GM23248 (cell line): ENCODE results near the gene PRKCA. TPM values are rescaled to one million over a fixed set of nuclear protein-coding genes. Genes with fewer than 3 reads are reported as not detected.

Experiments used
- DNase-seq: peaks from one replicate; pipeline ENCODE4 v3.0.0-alpha.2; 2015
- H2AFZ ChIP-seq: fragments of 200-600 bp; sonication (generic); 2 replicates; pipeline ENCODE4 v1.6.1; 2016; ENCODE audit warnings: antibody characterized with exemption
- H3F3A ChIP-seq: fragments of 200-600 bp; sonication (generic); 2 replicates; pipeline ENCODE4 v1.6.1; 2016; ENCODE audit warnings: mild to moderate bottlenecking, antibody characterized with exemption, mixed run types; ENCODE audit not compliant: insufficient read depth
- H3K27ac ChIP-seq: fragments of 200-600 bp; sonication (generic); 2 replicates; pipeline ENCODE4 v1.5.1; 2016; ENCODE audit warnings: mild to moderate bottlenecking
- H3K27me3 ChIP-seq: fragments of 200-600 bp; sonication (generic); replicated peaks from 2 replicates; pipeline ENCODE4 v1.6.1; 2016; ENCODE audit warnings: mild to moderate bottlenecking; ENCODE audit not compliant: insufficient read depth
- H3K36me3 ChIP-seq: fragments of 200-600 bp; sonication (generic); 2 replicates; pipeline ENCODE4 v1.6.1; 2016; ENCODE audit warnings: low read depth, mild to moderate bottlenecking
- H3K4me1 ChIP-seq: fragments of 200-600 bp; sonication (generic); 2 replicates; pipeline ENCODE4 v1.6.1; 2016; ENCODE audit warnings: mild to moderate bottlenecking; ENCODE audit not compliant: insufficient read depth
- H3K4me2 ChIP-seq: fragments of 200-600 bp; sonication (generic); one replicate; pipeline ENCODE4 v1.6.1; 2016; ENCODE audit warnings: mild to moderate bottlenecking; ENCODE audit not compliant: unreplicated experiment
- H3K4me3 ChIP-seq: fragments of 200-600 bp; sonication (generic); 2 replicates; pipeline ENCODE4 v1.5.1; 2016; ENCODE audit warnings: mild to moderate bottlenecking
- H3K79me2 ChIP-seq: fragments of 200-600 bp; sonication (generic); 2 replicates; pipeline ENCODE4 v1.6.1; 2016; ENCODE audit warnings: mild to moderate bottlenecking; ENCODE audit not compliant: insufficient read depth
- H3K9ac ChIP-seq: fragments of 200-600 bp; sonication (generic); 2 replicates; pipeline ENCODE4 v1.6.1; 2016; ENCODE audit warnings: mild to moderate bottlenecking
- H3K9me2 ChIP-seq: fragments of 200-600 bp; sonication (generic); 2 replicates; pipeline ENCODE4 v1.6.1; 2016; ENCODE audit warnings: mixed run types, mild to moderate bottlenecking, moderate library complexity; ENCODE audit not compliant: insufficient read depth
- H3K9me3 ChIP-seq: fragments of 200-600 bp; sonication (generic); one replicate; pipeline ENCODE4 v1.6.1; 2017; ENCODE audit warnings: low read depth
- H4K20me1 ChIP-seq: fragments of 200-600 bp; sonication (generic); 2 replicates; pipeline ENCODE4 v1.6.0; 2016; ENCODE audit not compliant: insufficient read depth
- EZH2 ChIP-seq: fragments of 200-600 bp; sonication (generic); IDR thresholded peaks from 2 replicates; pipeline ENCODE4 v1.6.1; 2018; ENCODE audit warnings: antibody characterized with exemption, mild to moderate bottlenecking; ENCODE audit not compliant: insufficient read depth, poor library complexity, severe bottlenecking
- EZH2phosphoT487 ChIP-seq: fragments of 200-600 bp; sonication (generic); IDR thresholded peaks from 2 replicates; pipeline ENCODE4 v1.6.1; 2018; ENCODE audit warnings: antibody characterized with exemption, moderate library complexity, mild to moderate bottlenecking, low read depth; ENCODE audit not compliant: insufficient read depth
- WGBS, 2 experiments: methylation state at CpG; one replicate each; pipeline ENCODE4 v1.1.6; 2015 to 2017; ENCODE audit warnings: low lambda C conversion rate in 2 of 2, low coverage in 1 of 2; ENCODE audit errors: missing lambda C conversion rate in 2 of 2; 5-methylcytosine and 5-hydroxymethylcytosine counted together
- in situ Hi-C: fragments of 300-500 bp; cut with MboI; formaldehyde crosslinking; loops from 2 replicates; pipeline ENCODE4 v1.15.0; 2020
- polyA plus RNA-seq: library from polyadenylated mRNA; unstranded; fragments of >200 nt; fragmentation: Nextera tagmentation; extraction: Ambion mirVana; gene quantifications from 2 replicates; pipeline ENCODE4 v1.2.1, GENCODE V29; 2016
- total RNA-seq: library from RNA; depleted of rRNA; stranded (reverse); fragments of >200 nt; shearing (Covaris generic); gene quantifications from 2 replicates; pipeline ENCODE4 v1.2.3, GENCODE V29; 2014

The PRKCA gene
- total and polyA plus RNA-seq, 2 experiments from 2014 or later = 17.3 to 28.5 TPM

GRCh38 chr17:66835476-66835875, 533.1 kb downstream of the PRKCA start:
- H3K9me3 ChIP-seq = no peaks in the 10 kb centered on the region
- H3K27me3 ChIP-seq = peaks cover 61% of the 10 kb centered on the region
- H3K27ac ChIP-seq = no peak overlapping the region
- 30 to 32% methylated on average over 16 of the region's 16 CpGs for WGBS, 2 experiments
- H3F3A ChIP-seq = no peaks in the 10 kb centered on the region
- no peaks in the 10 kb centered on the region for H3K36me3 ChIP-seq
- H4K20me1 ChIP-seq = no peaks in the 10 kb centered on the region
- in situ Hi-C loops = no loop called here
- no peak overlapping the region for H3K4me3 ChIP-seq
- TF ChIP-seq EZH2phosphoT487 = no peak
- no peak for TF ChIP-seq EZH2
- H3K79me2 ChIP-seq = no peaks in the 10 kb centered on the region
- no peak overlapping the region for H3K9ac ChIP-seq
- no peak overlapping the region for H2AFZ ChIP-seq
- no peaks in the 10 kb centered on the region for H3K9me2 ChIP-seq
- no peak for DNase-seq
- H3K4me1 ChIP-seq = no peaks in the 10 kb centered on the region
- H3K4me2 ChIP-seq = no peak overlapping the region

- H3K9ac ChIP-seq = no peak overlapping the region
- H3K9me2 ChIP-seq = no peaks in the 10 kb centered on the region
- no peaks in the 10 kb centered on the region for H3K9me3 ChIP-seq
- no peak for DNase-seq
- no peaks in the 10 kb centered on the region for H3K4me1 ChIP-seq
- TF ChIP-seq EZH2phosphoT487 (no peak), EZH2 (no peak)
- H3K27ac ChIP-seq = no peak overlapping the region
- in situ Hi-C loops = no loop called here
- H3K79me2 ChIP-seq = no peaks in the 10 kb centered on the region
- peaks cover 64% of the 10 kb centered on the region for H3K27me3 ChIP-seq
- no peaks in the 10 kb centered on the region for H4K20me1 ChIP-seq
- H2AFZ ChIP-seq = no peak overlapping the region
- H3K36me3 ChIP-seq = no peaks in the 10 kb centered on the region
- no peak overlapping the region for H3K4me2 ChIP-seq
- WGBS, 2 experiments = 58 to 65% methylated on average over 11 of the region's 11 CpGs
- no peaks in the 10 kb centered on the region for H3F3A ChIP-seq
- no peak overlapping the region for H3K4me3 ChIP-seq
Observed at GRCh38 chr17:66836063-66837005, 533.9 kb downstream of the PRKCA start.

- in situ Hi-C loops = no loop called here
- WGBS, 2 experiments = 27 to 48% methylated on average over 1 of the region's 1 CpG
- H3K4me1 ChIP-seq = no peaks in the 10 kb centered on the region
Observed at GRCh38 chr17:66837226-66837625, 534.8 kb downstream of the PRKCA start.

GRCh38 chr17:66837885-66838665, 535.7 kb downstream of the PRKCA start:
- WGBS, 2 experiments = 56 to 62% methylated on average over 11 of the region's 11 CpGs
- Histone ChIP-seq H3K9ac (no peak overlapping the region), H3F3A (no peaks in the 10 kb centered on the region), H3K9me2 (no peaks in the 10 kb centered on the region), H3K4me3 (no peak overlapping the region), H3K36me3 (no peaks in the 10 kb centered on the region), H2AFZ (no peak overlapping the region), H3K4me1 (no peaks in the 10 kb centered on the region), H3K27ac (no peak overlapping the region), H3K4me2 (no peak overlapping the region), H3K79me2 (no peaks in the 10 kb centered on the region), H3K9me3 (no peaks in the 10 kb centered on the region), H4K20me1 (no peaks in the 10 kb centered on the region), H3K27me3 (peaks cover 51% of the 10 kb centered on the region)
- no peak for DNase-seq
- in situ Hi-C loops = no loop called here
- TF ChIP-seq EZH2 = no peak
- no peak for TF ChIP-seq EZH2phosphoT487

More at GRCh38 chr17:66837226-66837625, 534.8 kb downstream of the PRKCA start:
- H4K20me1 ChIP-seq = no peaks in the 10 kb centered on the region
- no peak overlapping the region for H3K4me3 ChIP-seq
- no peak overlapping the region for H3K9ac ChIP-seq
- no peaks in the 10 kb centered on the region for H3K36me3 ChIP-seq
- no peak overlapping the region for H3K27ac ChIP-seq
- H2AFZ ChIP-seq = no peak overlapping the region
- TF ChIP-seq EZH2 = no peak
- TF ChIP-seq EZH2phosphoT487 = no peak
- no peaks in the 10 kb centered on the region for H3K9me3 ChIP-seq
- no peak overlapping the region for H3K4me2 ChIP-seq
- DNase-seq = no peak
- no peaks in the 10 kb centered on the region for H3F3A ChIP-seq
- no peaks in the 10 kb centered on the region for H3K9me2 ChIP-seq
- H3K79me2 ChIP-seq = no peaks in the 10 kb centered on the region
- H3K27me3 ChIP-seq = peaks cover 55% of the 10 kb centered on the region
